Measurements from ENCODE around the gene CLCN3. TPM values are rescaled to one million over a fixed set of nuclear protein-coding genes. Genes with fewer than 3 reads are reported as not detected.

CLCN3 gene
- total RNA-seq, 1 donor from 2014 or later, result 57.4 TPM

DNA sequence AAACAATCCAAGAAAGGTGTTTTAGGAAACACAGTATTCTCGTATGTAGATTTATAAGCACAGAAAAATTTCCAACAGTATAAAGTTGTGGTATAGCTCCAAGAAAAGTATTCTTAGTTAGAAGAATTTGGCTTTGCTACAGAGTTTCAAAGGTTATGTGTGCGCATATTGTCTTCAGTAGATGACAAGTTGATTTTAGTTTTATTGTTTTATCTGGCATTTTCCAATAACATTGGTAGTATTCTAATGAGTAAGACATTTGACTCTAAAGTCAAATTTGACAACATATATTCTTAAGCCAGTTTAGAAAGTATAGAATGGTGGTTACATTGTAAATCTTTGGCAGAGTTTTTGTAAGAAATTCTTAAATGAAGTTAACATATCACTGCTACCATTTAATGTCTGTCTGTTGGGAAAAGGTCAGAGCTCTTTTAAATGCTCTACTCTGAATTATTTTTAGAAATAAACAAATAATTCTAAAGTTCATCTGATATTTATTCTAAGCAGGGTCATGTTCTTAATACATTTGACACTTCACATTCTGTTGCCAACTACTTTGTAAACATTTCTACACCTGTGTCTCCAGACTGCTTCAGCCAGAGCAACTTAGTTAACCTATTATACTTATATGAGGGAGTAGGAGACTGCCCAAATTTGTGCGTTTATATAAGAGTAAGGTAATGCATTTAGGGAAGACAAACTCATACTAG, 30.0 kb downstream of the CLCN3 start:
- peaks cover 11% of the 10 kb centered on the region for H3K36me3 Mint-ChIP-seq
- H3K27ac Mint-ChIP-seq, result no peak overlapping the region
- H3K9me3 Mint-ChIP-seq, result peaks cover 4% of the 10 kb centered on the region
- no peak for DNase-seq (ENCODE audit: low spot score in 2 of 2, unreplicated experiment in 2 of 2)
- no peaks in the 10 kb centered on the region for H3K27me3 Mint-ChIP-seq (ENCODE audit: low read depth)
- TF ChIP-seq CTCF (IDR thresholded peaks at IDR 0.05; ENCODE audit: unreplicated experiment), result no peak
- H3K4me1 Mint-ChIP-seq, result no peaks in the 10 kb centered on the region
- H3K4me3 Mint-ChIP-seq, result no peak overlapping the region

DNA sequence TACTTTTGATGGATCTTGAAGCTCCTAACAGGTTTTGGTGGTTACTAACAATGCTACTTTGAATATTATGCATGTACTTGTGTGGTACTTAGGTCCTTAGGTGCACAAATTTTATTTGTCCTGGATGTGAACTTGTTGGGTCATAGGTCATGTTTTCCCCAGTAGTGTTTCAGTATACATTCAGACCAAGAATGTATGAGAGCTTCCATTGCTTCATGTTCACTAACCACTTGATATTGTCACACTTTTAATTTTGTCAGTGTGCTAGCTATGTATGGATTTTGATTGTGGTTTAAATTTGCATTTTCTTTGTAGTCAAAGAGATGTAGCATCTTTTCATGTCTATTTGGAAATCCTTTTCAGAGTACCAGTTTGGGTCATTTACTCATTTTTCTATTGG, 32.2 kb downstream of the CLCN3 start:
- H3K27ac Mint-ChIP-seq, result no peak overlapping the region
- TF ChIP-seq CTCF (IDR thresholded peaks at IDR 0.05; ENCODE audit: unreplicated experiment), result no peak
- H3K9me3 Mint-ChIP-seq, result peaks cover 4% of the 10 kb centered on the region
- DNase-seq (ENCODE audit: low spot score in 2 of 2, unreplicated experiment in 2 of 2), result no peak
- H3K4me3 Mint-ChIP-seq, result no peak overlapping the region
- H3K4me1 Mint-ChIP-seq, result peaks cover 1% of the 10 kb centered on the region
- peaks cover 15% of the 10 kb centered on the region for H3K36me3 Mint-ChIP-seq
- no peaks in the 10 kb centered on the region for H3K27me3 Mint-ChIP-seq (ENCODE audit: low read depth)

DNA sequence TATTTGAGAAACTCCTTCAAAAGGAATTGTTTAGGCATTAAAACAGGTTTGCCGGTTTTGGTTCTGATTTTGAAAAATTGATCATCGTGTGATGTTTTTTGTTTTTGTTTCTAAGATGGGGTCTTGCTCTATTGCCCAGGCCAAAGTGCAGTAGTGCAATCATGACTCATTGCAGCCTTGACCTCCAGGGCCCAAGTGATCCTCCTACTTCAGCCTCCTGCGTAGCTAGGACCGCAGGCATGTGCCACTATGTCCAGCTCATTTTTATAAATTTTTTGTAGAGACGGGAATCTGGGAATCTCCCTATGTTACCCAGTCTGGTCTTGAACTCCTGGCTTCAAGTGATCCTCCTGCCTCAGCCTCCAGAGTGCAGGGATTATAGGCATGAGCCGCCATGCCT, 35.0 kb downstream of the CLCN3 start:
- DNase-seq (ENCODE audit: low spot score in 2 of 2, unreplicated experiment in 2 of 2), result no peak
- peaks cover 4% of the 10 kb centered on the region for H3K9me3 Mint-ChIP-seq
- H3K4me1 Mint-ChIP-seq, result peaks cover 21% of the 10 kb centered on the region
- H3K36me3 Mint-ChIP-seq, result peaks cover 15% of the 10 kb centered on the region
- no peaks in the 10 kb centered on the region for H3K27me3 Mint-ChIP-seq (ENCODE audit: low read depth)
- no peak overlapping the region for H3K4me3 Mint-ChIP-seq
- TF ChIP-seq CTCF (IDR thresholded peaks at IDR 0.05; ENCODE audit: unreplicated experiment), result no peak
- no peak overlapping the region for H3K27ac Mint-ChIP-seq

DNA sequence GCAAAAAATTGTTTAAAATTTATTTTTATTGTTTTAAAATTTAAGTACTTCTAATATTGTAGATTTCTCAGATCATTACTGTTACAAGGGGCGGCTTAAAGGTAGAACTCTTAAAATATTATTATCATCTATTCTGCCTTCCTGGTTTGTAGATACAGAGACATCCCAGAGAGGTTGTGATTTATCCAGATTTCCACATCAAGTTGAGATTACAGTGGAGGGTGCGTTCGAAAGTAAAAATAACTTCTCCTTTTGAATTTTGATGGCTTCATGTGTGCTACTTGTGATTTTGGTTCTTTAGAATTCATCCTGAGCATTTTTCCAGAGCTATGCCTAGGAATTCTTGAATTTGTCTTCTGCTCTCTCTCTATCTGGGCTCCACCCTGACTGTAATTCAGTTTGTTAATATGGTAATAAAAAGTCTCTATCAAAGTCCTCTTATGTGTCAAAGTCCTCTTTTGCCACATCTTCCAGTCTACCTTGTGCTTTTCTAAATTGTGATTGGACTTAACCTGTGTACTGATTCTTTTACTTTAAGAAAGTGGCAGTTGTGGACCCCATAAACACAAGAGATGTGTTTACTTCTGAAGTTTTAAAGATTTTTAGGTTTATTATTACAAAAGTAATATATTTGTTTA, 37.2 kb downstream of the CLCN3 start:
- Mint-ChIP-seq H3K27me3 (ENCODE audit: low read depth) (no peaks in the 10 kb centered on the region), H3K4me1 (peaks cover 32% of the 10 kb centered on the region), H3K27ac (peak overlapping the region; percentile 71), H3K36me3 (peaks cover 13% of the 10 kb centered on the region), H3K4me3 (no peak overlapping the region), H3K9me3 (peaks cover 4% of the 10 kb centered on the region)
- no peak for DNase-seq (ENCODE audit: low spot score in 2 of 2, unreplicated experiment in 2 of 2)
- no peak for TF ChIP-seq CTCF (IDR thresholded peaks at IDR 0.05; ENCODE audit: unreplicated experiment)

DNA sequence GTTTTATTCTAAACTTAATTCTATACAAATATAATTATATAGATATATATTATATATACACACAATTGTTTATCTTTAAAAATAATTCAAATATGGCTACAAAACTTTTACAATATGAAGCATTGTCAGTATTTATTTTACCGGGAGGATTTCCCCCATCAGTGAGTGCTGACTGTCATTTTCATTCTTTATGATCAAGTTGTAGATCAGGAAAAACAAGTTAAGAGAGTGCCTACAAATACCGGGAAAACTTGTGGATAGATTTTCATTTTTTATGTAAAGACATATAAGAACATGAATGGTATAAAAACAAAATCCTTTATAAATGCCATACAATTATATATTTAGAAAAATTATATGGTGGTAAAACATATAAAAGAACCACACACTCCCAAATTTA, 37.8 kb downstream of the CLCN3 start:
- no peak for DNase-seq (ENCODE audit: low spot score in 2 of 2, unreplicated experiment in 2 of 2)
- Mint-ChIP-seq H3K4me1 (peaks cover 34% of the 10 kb centered on the region), H3K36me3 (peaks cover 7% of the 10 kb centered on the region), H3K27me3 (ENCODE audit: low read depth) (no peaks in the 10 kb centered on the region), H3K4me3 (no peak overlapping the region), H3K27ac (peak overlapping the region; percentile 99), H3K9me3 (peaks cover under 1% of the 10 kb centered on the region)
- no peak for TF ChIP-seq CTCF (IDR thresholded peaks at IDR 0.05; ENCODE audit: unreplicated experiment)
